ENCODE results near the gene C17orf107.
A peak's percentile ranks its signal among the peaks of the same experiment; 100 is the strongest.

Gene C17orf107

GRCh38 chr17:4946312-4946976, 47.1 kb downstream of the C17orf107 start:
- DNase-seq (ENCODE audit: low read depth): no peak
- TF ChIP-seq, protein P1, sequence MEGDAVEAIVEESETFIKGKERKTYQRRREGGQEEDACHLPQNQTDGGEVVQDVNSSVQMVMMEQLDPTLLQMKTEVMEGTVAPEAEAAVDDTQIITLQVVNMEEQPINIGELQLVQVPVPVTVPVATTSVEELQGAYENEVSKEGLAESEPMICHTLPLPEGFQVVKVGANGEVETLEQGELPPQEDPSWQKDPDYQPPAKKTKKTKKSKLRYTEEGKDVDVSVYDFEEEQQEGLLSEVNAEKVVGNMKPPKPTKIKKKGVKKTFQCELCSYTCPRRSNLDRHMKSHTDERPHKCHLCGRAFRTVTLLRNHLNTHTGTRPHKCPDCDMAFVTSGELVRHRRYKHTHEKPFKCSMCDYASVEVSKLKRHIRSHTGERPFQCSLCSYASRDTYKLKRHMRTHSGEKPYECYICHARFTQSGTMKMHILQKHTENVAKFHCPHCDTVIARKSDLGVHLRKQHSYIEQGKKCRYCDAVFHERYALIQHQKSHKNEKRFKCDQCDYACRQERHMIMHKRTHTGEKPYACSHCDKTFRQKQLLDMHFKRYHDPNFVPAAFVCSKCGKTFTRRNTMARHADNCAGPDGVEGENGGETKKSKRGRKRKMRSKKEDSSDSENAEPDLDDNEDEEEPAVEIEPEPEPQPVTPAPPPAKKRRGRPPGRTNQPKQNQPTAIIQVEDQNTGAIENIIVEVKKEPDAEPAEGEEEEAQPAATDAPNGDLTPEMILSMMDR (conservative IDR thresholded peaks at IDR 0.05; ENCODE audit: low read depth, low read length): no peak

DNA sequence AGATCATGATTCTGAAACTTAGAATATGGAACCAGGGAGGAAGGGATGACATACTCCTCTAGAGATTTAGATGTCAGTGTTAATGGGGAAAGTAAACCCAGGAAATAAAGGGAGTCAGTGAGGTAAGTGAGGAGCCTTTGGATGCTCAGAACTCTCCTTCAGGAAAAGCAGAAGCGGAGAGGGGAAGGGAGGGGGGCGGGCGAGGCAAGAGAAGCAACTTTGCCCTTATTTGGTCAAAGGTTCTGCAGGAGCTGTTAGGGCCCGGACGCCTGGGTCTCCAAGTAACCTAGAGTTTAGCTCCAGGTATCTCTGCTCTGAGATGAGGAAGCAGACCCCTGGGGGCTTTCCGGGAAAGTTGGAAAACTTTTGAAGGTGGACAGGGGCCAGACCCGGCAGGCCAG, 47.7 kb downstream of the C17orf107 start:
- DNase-seq (ENCODE audit: low read depth): no peak
- TF ChIP-seq, protein P1 (conservative IDR thresholded peaks at IDR 0.05; ENCODE audit: low read depth, low read length): no peak
- peak overlapping the region; percentile 99 for H3K4me3 ChIP-seq (ENCODE audit: low read depth, low read length)

More at GRCh38 chr17:4946312-4946976, 47.1 kb downstream of the C17orf107 start:
- H3K4me3 ChIP-seq (ENCODE audit: low read depth, low read length): peak overlapping the region; percentile 99

DNA sequence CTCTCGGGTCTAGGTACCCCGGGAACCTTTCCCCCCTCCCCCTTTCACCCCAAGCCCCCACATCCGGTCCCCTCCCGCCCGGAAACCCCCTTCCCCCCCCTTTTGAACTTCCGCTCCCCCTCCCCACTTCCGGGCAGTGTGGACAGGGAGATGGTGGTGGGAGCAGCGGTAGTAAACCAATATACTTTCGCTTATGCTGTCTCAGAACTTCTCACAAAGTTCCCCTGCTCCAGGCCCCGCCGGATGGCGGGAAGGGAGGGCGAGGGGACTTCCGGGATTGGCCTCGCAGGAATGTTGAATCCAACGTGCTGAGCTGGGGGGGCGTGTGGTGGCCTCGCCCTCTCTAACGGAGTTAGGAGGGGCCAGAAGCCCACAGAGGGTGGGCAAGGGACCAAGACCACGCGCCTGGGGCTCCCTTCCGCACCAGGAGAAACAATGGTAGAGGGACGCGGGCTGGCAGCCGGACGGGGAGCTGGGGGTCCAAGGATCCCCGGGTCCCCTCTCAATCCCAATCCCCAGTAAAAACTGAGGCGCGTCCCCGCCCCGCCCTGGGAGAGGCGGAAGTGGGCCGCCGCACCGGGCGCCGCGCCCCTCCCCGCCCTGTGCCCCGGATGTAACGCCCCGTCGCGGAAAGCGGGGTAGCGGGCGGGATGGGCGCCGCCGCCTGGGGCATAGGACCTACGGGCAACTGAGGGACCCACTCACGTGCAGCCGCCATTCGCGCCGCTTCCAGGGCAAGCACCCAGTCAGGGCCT, 48.3 kb downstream of the C17orf107 start:
- DNase-seq (ENCODE audit: low read depth): peak; percentile 64
- peak overlapping the region; percentile 99 for H3K4me3 ChIP-seq (ENCODE audit: low read depth, low read length)
- TF ChIP-seq, protein P1 (conservative IDR thresholded peaks at IDR 0.05; ENCODE audit: low read depth, low read length): no peak

- TF ChIP-seq, protein P1 (conservative IDR thresholded peaks at IDR 0.05; ENCODE audit: low read depth, low read length): no peak
- H3K4me3 ChIP-seq (ENCODE audit: low read depth, low read length): peak within 1 kb of the TSS; percentile 99
- DNase-seq (ENCODE audit: low read depth): peak; percentile 97
Measured at GRCh38 chr17:4948166-4948930, 49.0 kb downstream of the C17orf107 start, which contains the start of gene PFN1. PFN1 (minus strand) TSS chr17:4948530; CDS start chr17:4948394, 136 bp downstream.

- peak overlapping the region; percentile 99 for H3K4me3 ChIP-seq (ENCODE audit: low read depth, low read length)
- TF ChIP-seq, protein P1 (conservative IDR thresholded peaks at IDR 0.05; ENCODE audit: low read depth, low read length): no peak
Measured at GRCh38 chr17:4948931-4949320, 49.6 kb downstream of the C17orf107 start.

GRCh38 chr17:4949321-4950074, 50.2 kb downstream of the C17orf107 start:
- peak; percentile 84 for DNase-seq (ENCODE audit: low read depth)
- TF ChIP-seq, protein P1 (conservative IDR thresholded peaks at IDR 0.05; ENCODE audit: low read depth, low read length): no peak
- peak overlapping the region; percentile 99 for H3K4me3 ChIP-seq (ENCODE audit: low read depth, low read length)

More at GRCh38 chr17:4948931-4949320, 49.6 kb downstream of the C17orf107 start:
- peak; percentile 94 for DNase-seq (ENCODE audit: low read depth)
